Left cardiac atrium (tissue), 4 donors: ENCODE measurements around the gene SRSF1. TPM values are rescaled to one million over a fixed set of nuclear protein-coding genes. Genes with fewer than 3 reads are reported as not detected.
A peak's percentile ranks its signal among the peaks of the same experiment; 100 is the strongest.

ENCODE experiments used
- ATAC-seq, 2 donors: fragments of 200-7000 bp; cut with Tn5 transposase; one replicate each; pipeline ENCODE4 v1.9.1; 2020; ENCODE audit warnings: mild to moderate bottlenecking in 2 of 2, moderate library complexity in 2 of 2
- DNase-seq: peaks from one replicate; pipeline ENCODE4 v3.0.0-alpha.2; 2020
- intact Hi-C, 2 donors: fragments of 100-400 bp; cut with DNase I; formaldehyde crosslinking; loops; one replicate each; pipeline versions ENCODE4 v1.14.1 to v1.15.1; 2022 to 2023
- total RNA-seq, 2 donors: library from RNA; stranded (reverse); fragmentation: NEBNext Ultra II Directional; extraction: Animal tissue kit (Norgen Biotek cat#: 25700); gene quantifications; one replicate each; pipeline ENCODE4 v1.2.1, GENCODE V29; 2021
- donor health status: DM: no; HTN: yes; CAD: no.
- donor health status: DM: no; HTN: yes; CAD: no; lungs with severe emphysema.
- donor health status: DM: yes; HTN: yes; CAD: no.
- donor health status: Dilated cardiomyopathy.

Gene SRSF1
- total RNA-seq, 2 donors from 2014 or later = 113 to 137 TPM

DNA sequence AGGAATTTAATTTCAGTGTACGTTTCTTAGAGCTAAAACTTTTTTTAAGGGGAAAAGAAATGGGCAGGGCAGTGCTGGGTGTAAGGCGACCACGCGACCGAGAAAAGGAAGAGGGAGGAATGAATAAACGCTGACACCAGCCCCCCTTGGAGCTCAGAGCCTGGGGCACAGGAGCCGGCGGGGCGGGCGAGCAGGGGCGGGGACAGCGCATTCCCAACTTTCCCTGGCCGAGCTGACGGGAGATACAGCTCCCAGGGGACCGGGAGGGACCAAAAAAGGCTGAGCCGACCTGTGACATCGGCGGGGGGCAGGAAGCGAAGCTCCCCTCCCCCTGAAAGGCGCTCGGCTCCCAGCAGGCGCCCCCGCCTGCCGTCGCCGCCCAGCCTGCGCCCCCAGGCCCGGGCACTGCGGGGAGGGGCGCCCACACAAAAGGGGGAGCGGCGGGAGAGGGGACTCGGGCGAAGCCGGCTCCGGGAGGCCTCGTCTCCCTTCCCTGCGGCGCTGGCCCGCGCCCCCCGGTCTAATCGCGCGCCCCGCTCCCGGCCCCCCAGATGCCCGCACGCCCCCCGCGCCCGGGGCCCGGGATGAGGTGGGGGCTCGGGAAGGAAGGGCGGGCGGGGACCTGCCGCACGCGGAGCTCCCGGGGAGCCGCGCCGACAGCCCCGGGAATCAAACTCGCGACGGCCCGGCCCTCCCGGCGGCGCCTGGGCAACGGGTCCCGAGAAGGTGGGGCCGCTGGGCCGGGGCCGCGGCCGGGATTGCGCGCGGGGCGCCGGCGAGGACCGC is 52.5 kb downstream of the SRSF1 start:
- ATAC-seq (peak; percentile 78 to 84), DNase-seq (peak; percentile 89)
- intact Hi-C loops = loop anchor here in 1 of 2 donors (5.0 kb wide), 1 partner anchor 42 kb away; no protein-coding TSS in a partner anchor

DNA sequence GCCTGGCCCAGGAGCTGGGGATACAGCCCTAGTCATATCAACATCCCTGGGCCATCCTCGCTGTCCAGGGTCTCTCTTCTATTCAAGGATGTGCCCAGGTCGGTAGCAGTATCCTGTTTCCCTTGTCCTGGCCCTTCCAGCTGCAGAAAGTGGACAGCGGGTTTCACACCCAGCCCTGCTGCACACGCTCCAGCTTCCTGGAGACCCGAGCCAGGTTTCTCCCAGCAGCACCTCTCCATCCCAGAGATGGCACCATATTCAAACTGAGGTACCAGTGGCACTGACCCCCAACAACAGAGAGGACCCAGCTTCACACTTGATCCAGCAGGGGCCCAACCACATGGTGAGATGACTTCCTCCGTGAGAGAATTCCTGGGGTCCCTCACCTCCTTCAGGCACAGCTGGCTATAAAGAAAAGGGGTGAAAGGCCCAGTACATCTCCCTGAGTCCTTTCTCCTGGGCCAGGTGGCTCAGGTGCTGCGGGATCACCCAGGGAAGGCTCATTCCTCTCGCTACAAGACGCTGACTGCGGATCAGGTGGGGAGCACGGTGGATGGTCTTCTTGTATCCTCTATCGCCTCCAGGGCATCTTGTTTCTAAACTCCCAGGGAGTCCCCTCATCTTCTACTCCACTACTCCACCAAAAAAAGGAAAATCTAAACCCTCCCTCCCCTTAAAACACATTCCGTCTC is 53.2 kb downstream of the SRSF1 start:
- intact Hi-C loops = loop anchor here in 1 of 2 donors (5.0 kb wide), 1 partner anchor 42 kb away; no protein-coding TSS in a partner anchor
- no peak for DNase-seq
- ATAC-seq = no peak

Other genes with a start within 250 kb of the SRSF1 start
- gene MRPS23, start 157.2 kb downstream of the SRSF1 start, total RNA-seq = 10 to 100 TPM; 45.2 to 55.8 TPM
- gene CUEDC1, start 51.8 kb downstream of the SRSF1 start, total RNA-seq = 10 to 100 TPM; 38.3 to 45.5 TPM
- 10 to 100 TPM; 54.1 to 60.9 TPM for gene VEZF1, start 19.0 kb downstream of the SRSF1 start, total RNA-seq
- gene DYNLL2, start 76.2 kb upstream of the SRSF1 start, total RNA-seq = 10 to 100 TPM; 50.5 to 51.0 TPM
- not detected for gene OR4D1, start 141.1 kb upstream of the SRSF1 start, total RNA-seq
- not detected for gene OR4D2, start 159.7 kb upstream of the SRSF1 start, total RNA-seq
- not detected for gene EPX, start 185.5 kb upstream of the SRSF1 start, total RNA-seq
- gene MKS1, start 212.0 kb upstream of the SRSF1 start, total RNA-seq = 1 to 10 TPM; 4.5 to 9.0 TPM
- not detected for gene LPO, start 231.3 kb upstream of the SRSF1 start, total RNA-seq